GM18873 (cell line): ENCODE results near the gene CLECL1.
"Not testable (repeated sequence)": the region's sequence is repeated elsewhere in the genome, so short reads cannot be mapped to it uniquely, and the experiment has no call there.

Experiments used
- ATAC-seq: cut with Tn5 transposase; IDR thresholded peaks from one replicate; pipeline ENCODE4 v1.9.1; 2021; ENCODE audit warnings: mild to moderate bottlenecking, moderate library complexity, moderate number of reproducible peaks; ENCODE audit not compliant: unreplicated experiment, low FRiP score

Gene CLECL1

DNA sequence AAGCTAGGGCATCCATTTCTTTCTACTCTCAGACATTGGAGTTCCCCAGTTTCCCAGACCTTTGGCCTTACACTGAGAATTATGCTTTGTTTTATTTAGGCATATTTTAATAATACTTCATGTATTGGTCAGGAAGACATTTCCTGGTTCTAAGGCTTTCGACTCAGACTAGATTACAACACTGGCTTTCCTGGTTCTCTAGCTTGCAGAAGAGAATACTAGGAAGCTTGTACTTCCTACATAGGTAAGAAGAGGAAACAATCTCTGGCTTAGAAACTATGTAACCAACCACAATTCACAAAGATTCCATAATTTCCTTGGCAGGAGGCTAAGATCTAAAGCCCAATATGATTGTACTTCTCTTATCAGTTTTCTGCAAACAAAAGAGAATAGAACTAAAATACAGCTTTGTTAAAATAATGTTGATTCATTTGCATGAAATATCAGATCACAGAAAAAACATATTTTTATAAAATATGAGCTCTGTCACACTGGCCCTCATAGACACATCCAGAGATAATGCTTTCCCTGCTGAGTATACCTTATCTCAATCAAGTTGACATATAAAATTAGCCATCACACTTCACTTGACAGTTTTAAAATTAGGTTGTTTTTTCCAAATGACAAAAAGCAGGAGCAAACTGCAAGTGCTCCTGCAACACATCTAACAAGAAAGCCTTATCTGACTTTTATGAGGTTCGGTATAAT, 32.8 kb downstream of the CLECL1 start:
- ATAC-seq, result no peak

DNA sequence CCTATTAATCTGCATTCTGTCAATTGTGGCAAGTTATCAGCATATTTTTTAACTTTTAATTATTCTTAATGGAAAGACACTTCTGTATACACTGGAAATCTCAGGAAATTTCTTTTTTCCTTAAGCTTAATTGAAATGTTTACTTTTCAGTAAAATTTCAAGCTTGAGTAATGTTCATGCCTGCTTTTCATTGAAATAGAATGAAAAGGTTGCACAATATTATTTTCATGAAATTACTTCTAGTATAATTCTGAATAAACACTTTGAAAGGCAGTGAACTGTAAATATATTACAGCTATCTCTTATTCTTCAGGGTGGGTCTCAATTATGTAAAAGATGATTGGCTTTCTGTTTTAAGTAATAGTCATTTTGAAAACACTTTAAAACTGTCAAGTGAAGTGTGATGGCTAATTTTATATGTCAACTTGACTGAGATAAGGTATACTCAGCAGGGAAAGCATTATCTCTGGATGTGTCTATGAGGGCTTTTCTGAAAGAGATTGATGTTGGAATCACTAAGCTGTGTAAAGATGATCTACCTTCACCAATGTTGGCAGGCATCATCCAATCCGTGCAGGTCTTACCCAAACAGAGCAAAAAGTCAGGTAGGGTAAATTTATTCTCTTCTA, 33.5 kb downstream of the CLECL1 start:
- ATAC-seq, result no peak

DNA sequence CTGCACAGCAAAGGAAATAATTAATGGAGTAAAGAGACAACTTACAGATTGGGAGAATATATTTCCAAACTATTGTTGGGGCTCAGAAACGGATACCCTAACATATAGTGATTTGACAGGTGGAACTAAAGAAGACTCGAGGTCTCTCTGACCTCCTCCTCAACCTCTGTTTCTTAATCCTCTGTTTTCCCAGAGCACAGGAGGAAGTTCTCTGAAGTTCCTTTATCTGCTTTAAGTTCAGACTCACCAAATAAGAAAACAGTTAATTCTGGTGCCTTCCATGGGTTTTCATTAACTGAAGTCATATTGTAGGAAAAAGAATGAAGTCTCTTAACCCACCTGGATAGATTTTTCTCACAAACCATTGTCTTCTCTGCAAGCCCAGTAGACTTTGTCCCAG, 34.2 kb downstream of the CLECL1 start:
- no peak for ATAC-seq

GRCh38 chr12:9697619-9698018, 35.3 kb downstream of the CLECL1 start:
- ATAC-seq, result no peak

DNA sequence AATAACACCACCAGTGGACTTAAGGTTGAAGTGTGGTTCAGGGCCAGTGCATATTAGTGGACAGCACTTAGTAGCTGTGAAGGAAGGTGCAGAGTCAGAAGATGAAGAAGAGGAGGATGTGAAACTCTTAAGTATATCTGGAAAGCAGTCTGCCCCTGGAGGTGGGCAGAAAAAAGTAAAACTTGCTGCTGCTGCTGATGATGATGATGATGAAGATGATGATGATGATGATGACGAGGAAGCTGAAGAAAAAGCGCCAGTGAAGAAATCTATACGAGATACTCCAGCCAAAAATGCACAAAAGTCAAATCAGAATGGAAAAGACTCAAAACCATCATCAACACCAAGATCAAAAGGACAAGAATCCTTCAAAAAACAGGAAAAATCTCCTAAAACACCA, 37.2 kb downstream of the CLECL1 start:
- not testable (repeated sequence) for ATAC-seq

DNA sequence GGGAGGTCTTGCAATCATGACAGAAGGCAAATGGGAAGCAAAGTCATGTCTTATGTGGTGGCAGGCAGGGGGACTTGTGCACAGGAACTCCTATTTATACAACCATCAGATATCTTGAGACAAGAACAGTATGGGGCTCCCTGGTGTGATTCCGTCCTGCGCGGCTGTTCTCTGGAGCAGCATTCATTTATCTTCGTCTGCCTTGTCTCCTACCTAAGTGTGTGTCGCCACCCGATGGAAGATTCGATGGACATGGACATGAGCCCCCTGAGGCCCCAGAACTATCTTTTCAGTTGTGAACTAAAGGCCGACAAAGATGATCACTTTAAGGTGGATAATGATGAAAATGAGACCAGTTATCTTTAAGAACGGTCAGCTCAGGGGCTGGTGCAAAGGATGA, 37.7 kb downstream of the CLECL1 start:
- not testable (repeated sequence) for ATAC-seq

GRCh38 chr12:9694241-9694640, 38.7 kb downstream of the CLECL1 start:
- no peak for ATAC-seq

- ATAC-seq, result no peak
Measured at GRCh38 chr12:9692909-9693308, 40.0 kb downstream of the CLECL1 start.

DNA sequence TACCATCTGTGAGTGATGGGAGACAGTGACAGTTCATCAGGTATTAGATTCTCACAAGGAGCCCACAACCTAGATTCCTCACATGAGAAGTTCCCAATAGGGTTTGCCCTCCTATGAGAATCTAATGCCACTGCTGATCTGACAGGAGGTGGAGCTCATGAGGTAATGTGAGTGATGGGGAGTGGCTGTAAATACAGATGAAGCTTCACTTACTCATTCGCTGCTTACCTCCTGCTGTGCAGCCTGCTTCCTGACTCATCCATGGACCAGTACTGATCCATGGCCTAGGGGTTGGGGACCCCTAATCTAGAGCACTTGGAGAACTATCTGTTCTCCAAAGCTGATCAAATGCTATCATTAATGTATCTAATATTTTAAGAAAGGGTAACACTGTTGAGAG, 45.7 kb downstream of the CLECL1 start:
- no peak for ATAC-seq

DNA sequence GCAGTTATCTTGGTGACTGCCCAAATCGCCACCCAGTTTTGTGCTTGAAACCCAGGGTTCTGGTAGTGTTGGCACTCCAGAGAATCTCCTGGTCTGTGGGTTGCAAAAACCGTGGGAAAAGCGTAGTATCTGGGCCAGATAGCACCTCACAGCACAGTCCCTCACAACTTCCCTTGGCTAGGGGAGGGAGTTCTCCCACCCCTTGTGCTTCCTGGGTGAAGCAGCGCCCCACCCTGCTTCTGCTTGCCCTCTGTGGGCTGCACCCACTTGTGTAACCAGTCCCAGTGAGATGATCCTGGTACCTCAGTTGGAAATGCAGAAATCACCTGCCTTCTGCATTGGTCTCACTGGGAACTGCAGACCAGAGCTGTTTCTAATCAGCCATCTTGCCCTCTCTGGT, 47.0 kb downstream of the CLECL1 start:
- ATAC-seq, result no peak

DNA sequence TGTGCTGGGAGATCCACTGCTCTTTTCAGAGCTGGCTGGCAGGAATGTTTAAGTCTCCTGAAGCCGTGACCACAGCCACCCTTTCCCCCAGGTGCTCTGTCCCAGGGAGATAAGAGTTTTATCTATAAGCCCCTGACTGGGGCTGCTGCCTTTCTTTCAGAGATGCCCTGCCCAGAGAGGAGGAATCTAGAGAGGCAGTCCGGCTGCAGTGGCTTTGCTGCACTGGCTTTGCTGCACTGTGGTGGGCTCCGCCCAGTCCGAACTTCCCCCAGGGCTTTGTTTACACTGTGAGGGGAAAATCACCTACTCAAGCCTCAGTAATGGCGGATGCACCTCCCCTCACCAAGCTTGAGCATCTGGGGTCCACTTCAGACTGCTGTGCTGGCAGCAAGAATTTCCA, 47.5 kb downstream of the CLECL1 start:
- not testable (repeated sequence) for ATAC-seq

- not testable (repeated sequence) for ATAC-seq
Measured at GRCh38 chr12:9682949-9683348, 49.9 kb downstream of the CLECL1 start.

- ATAC-seq, result not testable (repeated sequence)
Measured at GRCh38 chr12:9682508-9682907, 50.4 kb downstream of the CLECL1 start.

- ATAC-seq, result no peak
Measured at GRCh38 chr12:9674226-9674590, 58.7 kb downstream of the CLECL1 start.

DNA sequence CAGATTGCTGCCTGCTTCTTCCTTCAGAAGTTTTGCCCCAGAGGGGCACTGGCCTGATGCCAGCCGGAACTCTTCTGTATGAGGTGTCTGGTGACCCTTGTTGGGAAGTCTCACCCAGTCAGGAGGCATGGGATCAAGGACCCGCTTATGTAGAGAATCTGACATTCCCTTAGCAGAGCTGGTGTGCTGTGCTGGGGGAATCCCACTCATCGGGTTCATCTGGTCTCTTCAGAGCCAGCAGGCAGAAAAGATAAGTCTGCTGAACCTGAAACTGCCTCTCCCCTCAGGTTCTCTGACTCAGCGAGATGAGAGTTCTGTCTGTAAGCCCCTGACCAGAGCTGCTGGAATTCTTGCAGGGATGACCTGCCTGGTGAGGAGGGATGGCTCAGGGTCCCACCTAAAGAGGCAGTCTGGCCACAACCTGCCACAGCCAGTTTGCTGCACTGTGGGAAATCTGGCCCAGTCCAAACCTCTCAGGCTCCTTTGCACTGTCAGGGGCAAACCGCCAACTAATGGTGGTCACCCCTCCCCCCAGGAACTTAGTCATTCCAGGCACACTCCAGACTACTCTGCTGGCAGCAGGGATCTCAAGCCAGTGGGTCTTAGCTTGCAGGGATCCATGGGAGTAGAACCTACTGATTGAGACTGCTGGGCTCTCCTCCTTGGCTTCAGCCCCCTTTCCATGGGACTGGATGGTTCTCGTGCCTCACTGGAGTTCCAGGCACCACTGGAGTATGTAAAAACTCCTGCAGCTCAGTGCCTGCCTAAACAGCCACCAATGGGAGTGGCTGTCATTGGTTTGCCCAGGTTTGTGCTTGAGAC, 59.3 kb downstream of the CLECL1 start:
- ATAC-seq, result no peak
